Prostate gland (tissue), 2 donors: ENCODE data around the gene ARHGAP26. TPM values are rescaled to one million over a fixed set of nuclear protein-coding genes. Genes with fewer than 3 reads are reported as not detected.

ENCODE experiments used
- DNase-seq: peaks from one replicate; pipeline ENCODE4 v3.0.0-alpha.2; 2019; ENCODE audit warnings: low spot score
- H3K27ac ChIP-seq, 2 donors: fragments of 200-600 bp; sonication (generic); 2 replicates each; pipeline ENCODE4 v1.5.1; 2017 to 2019
- H3K27me3 ChIP-seq: fragments of 200-600 bp; sonication (generic); replicated peaks from 2 replicates; pipeline ENCODE4 v1.5.1; 2019; ENCODE audit not compliant: insufficient read depth
- H3K36me3 ChIP-seq, 2 donors: fragments of 200-600 bp; sonication (generic); 1 replicate in 1 of 2; 2 replicates in 1 of 2; pipeline versions ENCODE4 v1.5.1 to v1.8.1; 2017 to 2019
- H3K4me1 ChIP-seq: fragments of 200-600 bp; sonication (generic); replicated peaks from 2 replicates; pipeline ENCODE4 v1.5.1; 2019
- H3K4me3 ChIP-seq, 2 donors: fragments of 200-600 bp; sonication (generic); 2 replicates each; pipeline ENCODE4 v1.5.1; 2017 to 2019
- H3K9me3 ChIP-seq: fragments of 200-600 bp; sonication (generic); 2 replicates; pipeline ENCODE4 v1.5.1; 2017
- CTCF ChIP-seq, 4 experiments: fragments of 200-600 bp in 2 of 4; fragments of 450-650 bp in 2 of 4; sonication (generic) in 2 of 4; IDR thresholded peaks; 1 replicate in 3 of 4; 2 replicates in 1 of 4; pipeline ENCODE4 v1.5.1; 2016 to 2019; ENCODE audit warnings: antibody characterized with exemption in 4 of 4, mild to moderate bottlenecking in 2 of 4, moderate library complexity in 2 of 4
- POLR2A ChIP-seq: fragments of 450-650 bp; IDR thresholded peaks from one replicate; pipeline ENCODE4 v1.6.1; 2016; ENCODE audit warnings: antibody characterized with exemption, mild to moderate bottlenecking
- POLR2AphosphoS5 ChIP-seq: sonication (generic); formaldehyde crosslinking; IDR thresholded peaks from one replicate; pipeline ENCODE4 v1.6.1; 2017; ENCODE audit warnings: antibody characterized with exemption
- WGBS: methylation state at CpG from one replicate; pipeline ENCODE4 v1.1.5; 2018; 5-methylcytosine and 5-hydroxymethylcytosine counted together
- intact Hi-C: fragments of 100-400 bp; cut with DNase I; formaldehyde crosslinking; loops from one replicate; pipeline ENCODE4 v1.14.2; 2022
- total RNA-seq, 2 donors: library from RNA; depleted of rRNA; stranded (reverse); fragments of >200 nt; gene quantifications; one replicate each; pipeline ENCODE4 v1.1.0, GENCODE V29; 2016

ARHGAP26 gene
- total RNA-seq, 2 donors from 2014 or later: 11.7 to 39.8 TPM

GRCh38 chr5:143119291-143119769, 349.2 kb downstream of the ARHGAP26 start:
- no peak for DNase-seq
- H3K4me3 ChIP-seq: no peak overlapping the region
- no peaks in the 10 kb centered on the region for H3K9me3 ChIP-seq
- WGBS: 52% methylated on average over 2 of the region's 2 CpGs
- TF ChIP-seq POLR2A: no peak
- no peak for TF ChIP-seq POLR2AphosphoS5
- no peak for TF ChIP-seq CTCF (IDR thresholded peaks at IDR 0.05)
- H3K4me1 ChIP-seq: no peaks in the 10 kb centered on the region
- no peaks in the 10 kb centered on the region for H3K27me3 ChIP-seq
- no peaks in the 10 kb centered on the region for H3K36me3 ChIP-seq
- intact Hi-C loops: no loop called here
- H3K27ac ChIP-seq: no peak overlapping the region

DNA sequence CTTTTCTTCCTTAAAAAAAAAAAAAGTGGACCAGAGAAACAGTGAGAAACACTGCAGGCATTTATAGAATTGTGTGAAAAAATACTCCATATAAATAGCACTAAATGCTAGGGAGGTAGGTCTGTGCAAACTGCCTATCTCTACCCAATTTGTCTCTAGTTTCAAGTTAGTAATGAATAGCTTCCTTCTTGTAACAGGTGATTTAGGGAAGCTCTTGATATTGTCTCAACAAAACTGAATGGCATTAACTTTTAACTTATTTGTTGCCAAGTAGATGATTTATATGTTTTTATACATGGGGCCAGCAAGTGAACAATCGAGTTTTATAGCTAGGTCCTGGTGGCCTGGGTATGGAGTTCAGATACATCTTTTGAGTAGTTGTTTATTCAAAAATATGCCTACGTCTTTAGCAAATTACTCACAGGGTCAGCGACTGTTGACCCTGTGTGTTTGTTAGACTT, 349.7 kb downstream of the ARHGAP26 start:
- no peak overlapping the region for H3K4me3 ChIP-seq
- no peak for DNase-seq
- 67% methylated on average over 3 of the region's 3 CpGs for WGBS
- TF ChIP-seq CTCF (IDR thresholded peaks at IDR 0.05): no peak
- TF ChIP-seq POLR2AphosphoS5: no peak
- no peak for TF ChIP-seq POLR2A
- intact Hi-C loops: no loop called here
- no peaks in the 10 kb centered on the region for H3K4me1 ChIP-seq
- no peaks in the 10 kb centered on the region for H3K27me3 ChIP-seq
- H3K27ac ChIP-seq: no peak overlapping the region
- H3K36me3 ChIP-seq: no peaks in the 10 kb centered on the region
- H3K9me3 ChIP-seq: no peaks in the 10 kb centered on the region

GRCh38 chr5:143120460-143121134, 350.4 kb downstream of the ARHGAP26 start:
- DNase-seq: no peak
- no peak for TF ChIP-seq POLR2AphosphoS5
- TF ChIP-seq POLR2A: no peak
- TF ChIP-seq CTCF (IDR thresholded peaks at IDR 0.05): no peak
- Histone ChIP-seq H3K27ac (no peak overlapping the region), H3K27me3 (no peaks in the 10 kb centered on the region), H3K36me3 (no peaks in the 10 kb centered on the region), H3K9me3 (no peaks in the 10 kb centered on the region), H3K4me3 (no peak overlapping the region), H3K4me1 (no peaks in the 10 kb centered on the region)
- intact Hi-C loops: no loop called here
- 84% methylated on average over 5 of the region's 5 CpGs for WGBS

GRCh38 chr5:143121135-143121475, 350.9 kb downstream of the ARHGAP26 start:
- H3K27me3 ChIP-seq: no peaks in the 10 kb centered on the region
- no peak for TF ChIP-seq CTCF (IDR thresholded peaks at IDR 0.05)
- TF ChIP-seq POLR2AphosphoS5: no peak
- 95% methylated on average over 3 of the region's 3 CpGs for WGBS
- no peak for DNase-seq
- no peak overlapping the region for H3K27ac ChIP-seq
- no peaks in the 10 kb centered on the region for H3K4me1 ChIP-seq
- H3K36me3 ChIP-seq: no peaks in the 10 kb centered on the region
- H3K9me3 ChIP-seq: no peaks in the 10 kb centered on the region
- intact Hi-C loops: no loop called here
- no peak overlapping the region for H3K4me3 ChIP-seq

DNA sequence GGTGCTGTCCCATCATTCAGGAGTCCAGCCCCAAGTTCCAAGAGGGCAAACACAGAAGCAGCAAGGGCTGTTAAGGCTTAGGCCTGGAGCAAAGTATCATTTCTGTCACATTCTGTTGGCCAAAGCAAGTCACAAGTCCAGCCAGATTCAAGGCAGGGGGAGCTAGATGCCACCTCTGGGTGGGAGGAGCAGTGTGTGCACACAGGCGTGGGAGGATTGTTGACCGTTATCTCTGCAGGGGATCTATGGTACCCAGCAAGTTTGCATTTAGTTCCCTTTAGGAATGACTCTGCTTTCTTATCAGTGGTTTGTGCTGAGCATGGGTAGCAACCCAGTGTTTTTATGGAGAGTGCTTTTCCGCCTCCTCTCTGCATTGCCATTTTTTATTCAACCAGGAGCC, 354.4 kb downstream of the ARHGAP26 start:
- intact Hi-C loops: no loop called here
- 55% methylated on average over 3 of the region's 3 CpGs for WGBS
- no peak overlapping the region for H3K4me3 ChIP-seq
- no peak for TF ChIP-seq POLR2A
- no peak for TF ChIP-seq POLR2AphosphoS5
- TF ChIP-seq CTCF (IDR thresholded peaks at IDR 0.05): no peak
- H3K9me3 ChIP-seq: no peaks in the 10 kb centered on the region
- no peak overlapping the region for H3K27ac ChIP-seq
- no peaks in the 10 kb centered on the region for H3K36me3 ChIP-seq
- peaks cover 8% of the 10 kb centered on the region for H3K4me1 ChIP-seq
- DNase-seq: no peak
- no peaks in the 10 kb centered on the region for H3K27me3 ChIP-seq
